ENCODE results near the gene ST3GAL2.
"Not testable (repeated sequence)": the region's sequence is repeated elsewhere in the genome, so short reads cannot be mapped to it uniquely, and the experiment has no call there.

ST3GAL2 gene

GRCh38 chr16:70413572-70413971 lies 25.3 kb downstream of the ST3GAL2 start:
- DNase-seq, result not testable (repeated sequence)

GRCh38 chr16:70412385-70412784 lies 26.5 kb downstream of the ST3GAL2 start:
- no peak for DNase-seq

- no peak for DNase-seq
Measured at GRCh38 chr16:70410734-70411133, 28.2 kb downstream of the ST3GAL2 start.

GRCh38 chr16:70407811-70408274 lies 31.1 kb downstream of the ST3GAL2 start:
- DNase-seq, result no peak

GRCh38 chr16:70406104-70406503 lies 32.8 kb downstream of the ST3GAL2 start:
- not testable (repeated sequence) for DNase-seq

- no peak for DNase-seq
Measured at GRCh38 chr16:70402916-70403659, 35.8 kb downstream of the ST3GAL2 start.

- DNase-seq, result no peak
Measured at GRCh38 chr16:70399951-70400350, 38.9 kb downstream of the ST3GAL2 start.

- DNase-seq, result no peak
Measured at GRCh38 chr16:70399381-70399780, 39.5 kb downstream of the ST3GAL2 start.

GRCh38 chr16:70398177-70398743 lies 40.6 kb downstream of the ST3GAL2 start:
- no peak for DNase-seq

- DNase-seq, result no peak
Measured at GRCh38 chr16:70396246-70396904, 42.5 kb downstream of the ST3GAL2 start.

GRCh38 chr16:70395345-70395901 lies 43.5 kb downstream of the ST3GAL2 start:
- no peak for DNase-seq

- DNase-seq, result no peak
Measured at GRCh38 chr16:70394853-70395252, 44.0 kb downstream of the ST3GAL2 start.

- no peak for DNase-seq
Measured at GRCh38 chr16:70393662-70394061, 45.2 kb downstream of the ST3GAL2 start.

- DNase-seq, result no peak
Measured at GRCh38 chr16:70392606-70393005, 46.3 kb downstream of the ST3GAL2 start.

- DNase-seq, result no peak
Measured at GRCh38 chr16:70391881-70392481, 46.9 kb downstream of the ST3GAL2 start.

- no peak for DNase-seq
Measured at GRCh38 chr16:70391446-70391845, 47.5 kb downstream of the ST3GAL2 start.

GRCh38 chr16:70390774-70391173 lies 48.1 kb downstream of the ST3GAL2 start:
- no peak for DNase-seq

- DNase-seq, result no peak
Measured at GRCh38 chr16:70388006-70388680, 50.8 kb downstream of the ST3GAL2 start.

- DNase-seq, result not testable (repeated sequence)
Measured at GRCh38 chr16:70386289-70386986, 52.5 kb downstream of the ST3GAL2 start.

GRCh38 chr16:70383421-70383960 lies 55.4 kb downstream of the ST3GAL2 start:
- no peak for DNase-seq

GRCh38 chr16:70381604-70382342 lies 57.1 kb downstream of the ST3GAL2 start:
- DNase-seq, result no peak
